GM12891 (cell line): ENCODE data around the gene SDC3.

Source experiments
- PAX5 ChIP-seq: IDR thresholded peaks from 2 replicates; pipeline ENCODE4 v1.6.1; 2011; ENCODE audit warnings: low read length, moderate library complexity, mild to moderate bottlenecking; ENCODE audit not compliant: insufficient read depth, severe bottlenecking
- POLR2A ChIP-seq: IDR thresholded peaks from 2 replicates; pipeline ENCODE4 v1.6.1; 2011; ENCODE audit warnings: low read depth, low read length, control low read depth
- POLR2AphosphoS5 ChIP-seq: IDR thresholded peaks from 2 replicates; pipeline ENCODE4 v1.6.1; 2011; ENCODE audit warnings: low read depth, low read length, control low read depth
- POU2F2 ChIP-seq: IDR thresholded peaks from 2 replicates; pipeline ENCODE4 v1.6.1; 2011; ENCODE audit warnings: low read depth, mild to moderate bottlenecking, control low read depth, low read length, moderate library complexity
- SPI1 ChIP-seq: IDR thresholded peaks from 2 replicates; pipeline ENCODE4 v1.6.1; 2011; ENCODE audit warnings: low read depth, low read length, control low read depth
- TAF1 ChIP-seq: IDR thresholded peaks from 2 replicates; pipeline ENCODE4 v1.6.1; 2011; ENCODE audit warnings: low read depth, low read length, control low read depth

DNA sequence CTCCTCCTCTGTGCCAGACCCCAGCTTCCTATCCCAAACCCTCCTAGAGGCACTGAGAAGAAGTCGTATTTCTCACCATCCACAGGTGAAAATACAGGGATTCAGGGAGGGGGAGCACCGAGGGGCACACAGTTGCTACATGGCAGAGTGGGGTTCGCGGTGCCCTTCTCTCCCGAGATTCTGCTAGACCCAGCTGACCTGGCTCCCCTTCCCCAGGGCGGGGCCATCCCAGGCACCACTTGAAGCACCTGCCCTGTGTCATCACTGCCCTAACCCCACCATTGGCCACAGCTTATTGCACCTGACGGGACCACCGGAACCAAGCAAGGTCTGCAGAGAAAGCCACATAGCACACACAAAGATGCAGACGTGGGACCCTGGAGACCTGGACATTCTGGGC lies 30.5 kb downstream of the SDC3 start:
- TF ChIP-seq POLR2A (no peak), POLR2AphosphoS5 (no peak), PAX5 (no peak), TAF1 (no peak), POU2F2 (no peak), SPI1 (no peak)
